Activated T-helper 1 cell treated with anti-CD3 and anti-CD28 coated beads, Interleukin-12 subunit alpha, Interleukin-12 subunit beta, Interleukin-2, Interleukin-4 antibody, amounts not matched to agents 30 ng/mL and 10 ng/mL and 1 ng/mL, durations not matched to agents 14 hours and 24 hours and 36 hours (primary cell): ENCODE measurements around the gene KCNMA1. TPM values are rescaled to one million over a fixed set of nuclear protein-coding genes. Genes with fewer than 3 reads are reported as not detected.
"Not testable (repeated sequence)": the region's sequence is repeated elsewhere in the genome, so short reads cannot be mapped to it uniquely, and the experiment has no call there.

ENCODE experiments used
- DNase-seq: peaks from one replicate; pipeline ENCODE4 v3.0.0; 2021; ENCODE audit warnings: low spot score
- H3K27ac Mint-ChIP-seq: one replicate; pipeline ENCODE4 v1.8.0; 2021; ENCODE audit warnings: mild to moderate bottlenecking, mixed read lengths
- H3K27me3 Mint-ChIP-seq: one replicate; pipeline ENCODE4 v1.8.0; 2022; ENCODE audit warnings: mild to moderate bottlenecking, moderate library complexity, mixed read lengths; ENCODE audit not compliant: insufficient read depth
- H3K36me3 Mint-ChIP-seq: one replicate; pipeline ENCODE4 v1.8.0; 2021; ENCODE audit warnings: low read depth, mixed read lengths
- H3K4me1 Mint-ChIP-seq: one replicate; pipeline ENCODE4 v1.8.0; 2021; ENCODE audit warnings: low read depth, mixed read lengths
- H3K4me3 Mint-ChIP-seq: one replicate; pipeline ENCODE4 v1.8.0; 2021; ENCODE audit warnings: mild to moderate bottlenecking, moderate library complexity, mixed read lengths
- H3K9me3 Mint-ChIP-seq: one replicate; pipeline ENCODE4 v1.8.0; 2021; ENCODE audit warnings: mixed read lengths
- intact Hi-C: fragments of 100-400 bp; cut with micrococcal nuclease; formaldehyde crosslinking; loops from one replicate; pipeline ENCODE4 v1.15.1; 2024
- total RNA-seq: library from RNA; stranded (reverse); gene quantifications from 2 replicates; pipeline ENCODE4 v1.2.3, GENCODE V29; 2022

KCNMA1 gene
- total RNA-seq, 1 donor from 2014 or later, result not detected

DNA sequence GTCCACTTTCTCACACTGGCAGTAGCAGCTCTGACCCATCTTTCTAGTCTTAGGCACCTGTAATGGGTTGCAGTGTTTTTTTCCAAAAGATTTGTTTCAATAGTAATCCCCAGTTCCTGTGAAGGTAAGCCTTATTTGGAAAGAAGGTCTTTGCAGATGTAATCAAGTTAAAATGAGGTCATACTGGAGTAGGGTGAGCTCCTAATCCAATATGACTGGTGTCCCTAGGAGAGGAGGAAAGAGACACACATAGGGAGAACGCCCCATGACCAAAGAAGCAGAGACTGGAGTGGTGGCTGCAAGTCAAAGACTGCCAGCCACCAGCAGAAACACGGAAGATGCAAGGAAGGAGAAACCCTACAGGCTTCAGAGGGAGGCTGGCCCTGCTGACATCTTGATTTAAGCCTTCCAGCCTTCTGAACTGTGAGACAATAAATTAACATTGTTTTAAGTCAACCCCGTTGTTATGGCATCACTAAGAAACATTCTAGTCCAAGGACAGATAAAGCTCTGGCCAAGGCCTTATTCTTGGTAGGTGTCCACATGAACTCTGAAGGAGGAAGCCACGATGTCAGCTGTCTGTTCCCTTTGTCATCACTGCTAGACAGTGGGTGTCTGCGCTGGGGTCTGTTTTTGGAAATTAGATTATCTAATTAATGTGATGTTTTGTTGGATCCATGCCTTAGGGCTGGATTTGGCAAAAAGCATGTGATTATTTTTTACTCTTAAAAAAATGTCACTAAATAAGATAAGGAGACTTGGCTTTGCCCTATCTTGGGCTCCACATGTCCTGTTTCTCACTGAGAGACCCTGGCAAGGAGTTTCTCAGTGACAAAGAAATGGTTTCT is 214.9 kb downstream of the KCNMA1 start:
- Mint-ChIP-seq H3K27me3 (peaks cover 2% of the 10 kb centered on the region), H3K4me1 (no peaks in the 10 kb centered on the region), H3K27ac (no peak overlapping the region), H3K4me3 (no peak overlapping the region), H3K36me3 (no peaks in the 10 kb centered on the region), H3K9me3 (no peaks in the 10 kb centered on the region)
- no peak for DNase-seq
- intact Hi-C loops, result no loop called here

- Mint-ChIP-seq H3K27me3 (peaks cover 2% of the 10 kb centered on the region), H3K4me3 (no peak overlapping the region), H3K36me3 (no peaks in the 10 kb centered on the region), H3K9me3 (no peaks in the 10 kb centered on the region), H3K4me1 (no peaks in the 10 kb centered on the region), H3K27ac (no peak overlapping the region)
- no peak for DNase-seq
- intact Hi-C loops, result no loop called here
These were observed 216.0 kb downstream of the KCNMA1 start for GRCh38 chr10:77421591-77421990.

- no peaks in the 10 kb centered on the region for H3K36me3 Mint-ChIP-seq
- no peak overlapping the region for H3K4me3 Mint-ChIP-seq
- H3K4me1 Mint-ChIP-seq, result no peaks in the 10 kb centered on the region
- H3K9me3 Mint-ChIP-seq, result no peaks in the 10 kb centered on the region
- peaks cover 2% of the 10 kb centered on the region for H3K27me3 Mint-ChIP-seq
- intact Hi-C loops, result no loop called here
- no peak for DNase-seq
- no peak overlapping the region for H3K27ac Mint-ChIP-seq
These were observed 216.6 kb downstream of the KCNMA1 start for GRCh38 chr10:77420947-77421523.

DNA sequence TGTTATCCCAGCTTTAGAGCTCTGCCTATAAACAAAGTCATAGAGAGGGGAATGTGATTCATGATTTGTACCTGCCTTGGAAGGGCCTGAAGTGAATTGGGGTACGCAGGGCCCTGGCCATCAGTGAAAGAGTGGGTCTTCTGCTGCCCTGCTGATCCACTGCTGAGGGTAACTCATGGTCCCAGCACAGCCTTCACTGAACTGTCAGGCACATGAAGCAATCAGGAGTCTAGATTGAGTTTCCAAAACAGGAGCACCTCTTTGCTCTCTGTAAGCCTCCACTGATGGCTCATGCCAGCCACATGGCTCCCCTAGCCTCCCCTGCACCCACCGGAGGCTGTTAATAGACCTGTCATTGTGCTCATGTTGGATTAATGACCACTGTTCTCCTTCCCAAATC is 217.6 kb downstream of the KCNMA1 start:
- Mint-ChIP-seq H3K27ac (no peak overlapping the region), H3K4me1 (no peaks in the 10 kb centered on the region), H3K4me3 (no peak overlapping the region), H3K9me3 (no peaks in the 10 kb centered on the region), H3K36me3 (no peaks in the 10 kb centered on the region), H3K27me3 (peaks cover 2% of the 10 kb centered on the region)
- no peak for DNase-seq
- intact Hi-C loops, result no loop called here

DNA sequence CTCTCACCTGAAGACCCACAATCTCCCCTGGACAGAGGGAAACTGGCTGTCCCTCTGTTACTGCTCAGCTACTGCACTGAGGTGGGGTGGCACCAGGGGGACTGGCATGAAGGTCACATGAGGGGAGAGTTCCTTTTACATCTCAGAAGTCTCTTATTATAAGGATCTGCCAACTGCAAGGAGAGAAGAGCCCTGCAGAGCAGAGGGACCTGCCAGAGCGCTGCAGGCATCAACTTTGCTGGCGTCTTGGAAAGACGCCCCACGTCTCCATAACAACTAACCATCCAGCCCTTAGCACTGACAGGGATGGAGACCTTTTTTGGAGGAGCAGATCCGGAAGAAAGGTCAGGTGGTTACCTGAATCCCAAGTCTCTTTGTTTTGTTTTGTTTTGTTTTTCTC is 218.6 kb downstream of the KCNMA1 start:
- Mint-ChIP-seq H3K36me3 (no peaks in the 10 kb centered on the region), H3K27me3 (peaks cover 2% of the 10 kb centered on the region), H3K4me1 (no peaks in the 10 kb centered on the region), H3K9me3 (no peaks in the 10 kb centered on the region), H3K4me3 (no peak overlapping the region), H3K27ac (no peak overlapping the region)
- DNase-seq, result no peak
- intact Hi-C loops, result no loop called here

DNA sequence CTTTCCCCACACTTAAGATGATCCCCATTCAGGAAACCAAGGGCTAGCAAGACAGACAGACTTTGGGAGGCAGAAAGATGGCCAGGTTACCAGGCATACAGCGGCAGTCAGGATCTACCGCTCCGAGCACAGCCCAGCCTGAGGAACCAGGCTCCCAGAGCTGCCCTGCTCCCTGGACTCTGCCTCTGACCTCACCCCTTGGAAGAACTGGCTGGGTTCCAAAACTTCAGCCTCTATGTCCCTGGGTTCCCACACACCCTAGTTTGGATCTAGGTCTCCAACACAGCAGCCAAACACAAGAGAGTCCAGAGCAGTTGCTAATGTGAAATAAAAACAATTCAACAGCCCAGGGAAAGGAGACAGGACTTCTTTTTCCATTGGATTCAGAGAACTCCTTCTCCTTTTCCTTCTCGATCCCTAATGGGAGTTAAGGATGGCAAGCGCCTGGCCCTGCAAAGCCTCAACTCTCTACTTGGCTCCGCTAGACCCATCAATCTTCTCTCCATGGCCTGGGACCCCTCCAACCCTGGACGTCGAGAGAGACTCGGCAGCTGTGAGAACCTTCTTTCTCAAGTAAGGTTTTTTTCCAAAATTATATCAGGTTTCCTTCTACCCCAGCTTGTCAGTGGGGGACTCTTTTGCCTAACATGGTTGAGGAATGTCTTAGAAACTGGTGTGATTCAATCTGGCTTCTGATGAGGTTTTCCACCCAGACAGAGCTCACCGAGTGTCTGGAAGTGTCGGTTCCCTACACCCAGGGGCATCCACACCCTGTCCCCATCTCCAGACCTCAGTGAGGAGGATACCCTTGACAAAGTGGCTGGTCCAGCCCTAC is 219.6 kb downstream of the KCNMA1 start:
- no peak overlapping the region for H3K4me3 Mint-ChIP-seq
- H3K27ac Mint-ChIP-seq, result no peak overlapping the region
- H3K36me3 Mint-ChIP-seq, result no peaks in the 10 kb centered on the region
- no peaks in the 10 kb centered on the region for H3K9me3 Mint-ChIP-seq
- no peak for DNase-seq
- intact Hi-C loops, result no loop called here
- H3K4me1 Mint-ChIP-seq, result no peaks in the 10 kb centered on the region
- H3K27me3 Mint-ChIP-seq, result peaks cover 2% of the 10 kb centered on the region

- H3K9me3 Mint-ChIP-seq, result no peaks in the 10 kb centered on the region
- no peaks in the 10 kb centered on the region for H3K27me3 Mint-ChIP-seq
- no peaks in the 10 kb centered on the region for H3K4me1 Mint-ChIP-seq
- H3K36me3 Mint-ChIP-seq, result no peaks in the 10 kb centered on the region
- intact Hi-C loops, result no loop called here
- H3K27ac Mint-ChIP-seq, result no peak overlapping the region
- no peak overlapping the region for H3K4me3 Mint-ChIP-seq
- DNase-seq, result no peak
These were observed 220.2 kb downstream of the KCNMA1 start for GRCh38 chr10:77417359-77417758.

- Mint-ChIP-seq H3K4me1 (no peaks in the 10 kb centered on the region), H3K4me3 (no peak overlapping the region), H3K27me3 (no peaks in the 10 kb centered on the region), H3K36me3 (no peaks in the 10 kb centered on the region), H3K9me3 (no peaks in the 10 kb centered on the region), H3K27ac (no peak overlapping the region)
- intact Hi-C loops, result no loop called here
- DNase-seq, result no peak
These were observed 221.1 kb downstream of the KCNMA1 start for GRCh38 chr10:77416311-77417135.

GRCh38 chr10:77415313-77415960 is 222.2 kb downstream of the KCNMA1 start:
- no peak overlapping the region for H3K27ac Mint-ChIP-seq
- H3K4me1 Mint-ChIP-seq, result no peaks in the 10 kb centered on the region

GRCh38 chr10:77413231-77413630 is 224.4 kb downstream of the KCNMA1 start:
- H3K27ac Mint-ChIP-seq, result no peak overlapping the region
- intact Hi-C loops, result no loop called here

More at GRCh38 chr10:77415313-77415960, 222.2 kb downstream of the KCNMA1 start:
- Mint-ChIP-seq H3K4me3 (no peak overlapping the region), H3K36me3 (no peaks in the 10 kb centered on the region), H3K27me3 (no peaks in the 10 kb centered on the region), H3K9me3 (no peaks in the 10 kb centered on the region)
- intact Hi-C loops, result no loop called here
- DNase-seq, result no peak

GRCh38 chr10:77412573-77413133 is 225.0 kb downstream of the KCNMA1 start:
- H3K4me3 Mint-ChIP-seq, intact Hi-C loops, H3K9me3 Mint-ChIP-seq, H3K36me3 Mint-ChIP-seq, H3K27ac Mint-ChIP-seq, H3K27me3 Mint-ChIP-seq, H3K4me1 Mint-ChIP-seq, DNase-seq: not testable (repeated sequence)

More at GRCh38 chr10:77413231-77413630, 224.4 kb downstream of the KCNMA1 start:
- DNase-seq, result no peak
- Mint-ChIP-seq H3K4me3 (no peak overlapping the region), H3K27me3 (no peaks in the 10 kb centered on the region), H3K9me3 (no peaks in the 10 kb centered on the region), H3K4me1 (no peaks in the 10 kb centered on the region), H3K36me3 (no peaks in the 10 kb centered on the region)

- Mint-ChIP-seq H3K4me3 (no peak overlapping the region), H3K27me3 (no peaks in the 10 kb centered on the region), H3K36me3 (no peaks in the 10 kb centered on the region), H3K4me1 (no peaks in the 10 kb centered on the region), H3K27ac (no peak overlapping the region), H3K9me3 (no peaks in the 10 kb centered on the region)
- intact Hi-C loops, result no loop called here
- no peak for DNase-seq
These were observed 225.8 kb downstream of the KCNMA1 start for GRCh38 chr10:77411805-77412204.
